K562 (cell line): ENCODE data around the gene PRR19. TPM values are rescaled to one million over a fixed set of nuclear protein-coding genes. Genes with fewer than 3 reads are reported as not detected.

Experiments used
- COPS2 ChIP-seq: fragments of 450-650 bp; conservative IDR thresholded peaks from 2 replicates; pipeline ENCODE4 v1.6.1; 2016; ENCODE audit warnings: mild to moderate bottlenecking, moderate library complexity
- FOXA1 ChIP-seq: fragments of 450-650 bp; IDR thresholded peaks from 2 replicates; pipeline ENCODE4 v1.6.1; 2016; ENCODE audit warnings: mild to moderate bottlenecking, borderline replicate concordance
- MXI1 ChIP-seq: IDR thresholded peaks from 2 replicates; pipeline ENCODE4 v1.6.1; 2011; ENCODE audit warnings: low read depth, mild to moderate bottlenecking, improper control_type of control experiment, low read length
- PTRF ChIP-seq: fragments of 450-650 bp; IDR thresholded peaks from 2 replicates; pipeline ENCODE4 v1.6.1; 2016; ENCODE audit warnings: mild to moderate bottlenecking, missing genetic modification characterization, missing compliant biosample characterization
- REST ChIP-seq, 2 experiments: fragments of 450-650 bp; formaldehyde crosslinking in 1 of 2; IDR thresholded peaks; 2 replicates each; pipeline versions ENCODE4 v1.4.0 to v1.6.1; 2014 to 2020; ENCODE audit warnings: mild to moderate bottlenecking in 2 of 2, borderline replicate concordance in 1 of 2, low read depth in 1 of 2
- ZEB2 ChIP-seq: fragments of 450-650 bp; IDR thresholded peaks from 2 replicates; pipeline ENCODE4 v1.6.1; 2016
- ZNF143 ChIP-seq: sonication (generic); formaldehyde crosslinking; IDR thresholded peaks from 2 replicates; pipeline ENCODE4 v1.9.0; 2022; ENCODE audit warnings: mild to moderate bottlenecking, missing genetic modification reagents
- ZNF449 ChIP-seq: fragments of 250-450 bp; sonication (Bioruptor Pico); IDR thresholded peaks from 2 replicates; pipeline ENCODE4 v1.8.0; 2022; ENCODE audit warnings: moderate library complexity, mild to moderate bottlenecking, inconsistent platforms
- ZNF589 ChIP-seq: fragments of 200-800 bp; sonication (Bioruptor generic); IDR thresholded peaks from 2 replicates; pipeline ENCODE4 v1.6.1; 2016; ENCODE audit warnings: low read depth, missing genetic modification characterization, missing compliant biosample characterization
- ZNF717 ChIP-seq: fragments of 250-450 bp; sonication (Bioruptor Pico); IDR thresholded peaks from 2 replicates; pipeline ENCODE4 v1.5.0; 2021
- polyA plus RNA-seq, 8 experiments: library from polyadenylated mRNA; depleted of rRNA in 4 of 8; stranded (reverse) in 5 of 8; unstranded in 3 of 8; fragments of >200 nt; fragmentation: Nextera tagmentation in 2 of 8; fragmentation: Illumina TruSeq in 1 of 8; extraction: Ambion mirVana in 2 of 8; extraction: Trizol in 1 of 8; gene quantifications; 2 replicates each; pipeline versions ENCODE4 v1.2.1 to v1.2.3, GENCODE V29; 2011 to 2014; ENCODE audit warnings: inconsistent platforms in 1 of 8, missing spikeins in 1 of 8
- total RNA-seq, 7 experiments: library from RNA; depleted of rRNA in 6 of 7; stranded (reverse); fragments of >200 nt in 6 of 7; fragmentation: Illumina TruSeq in 2 of 7; extraction: Trizol in 2 of 7; gene quantifications; 2 replicates each; pipeline versions ENCODE4 v1.2.1 to v1.2.3, GENCODE V29; 2011 to 2021; ENCODE audit warnings: low replicate concordance in 1 of 7
- TF ChIP-seq, protein P1 (sequence below), 2 experiments: fragments of 450-650 bp; conservative IDR thresholded peaks; 2 replicates each; pipeline ENCODE4 v1.6.1; 2017; ENCODE audit warnings: mild to moderate bottlenecking in 2 of 2, moderate library complexity in 2 of 2
- TF ChIP-seq, protein P2 (sequence below): sonication (generic); formaldehyde crosslinking; IDR thresholded peaks from 2 replicates; pipeline ENCODE4 v1.8.0; 2022; ENCODE audit warnings: mild to moderate bottlenecking, low read depth, missing genetic modification reagents
- TF ChIP-seq, protein P3 (sequence below): sonication (generic); formaldehyde crosslinking; IDR thresholded peaks from 2 replicates; pipeline ENCODE4 v1.8.0; 2023; ENCODE audit warnings: mild to moderate bottlenecking, missing genetic modification reagents

PRR19 gene
- total and polyA plus RNA-seq, 9 of the 15 experiments (the other 6 are each of a cell fraction or from before 2014, with no cell fraction given): 0.10 to 1.6 (median 0.54) TPM

DNA sequence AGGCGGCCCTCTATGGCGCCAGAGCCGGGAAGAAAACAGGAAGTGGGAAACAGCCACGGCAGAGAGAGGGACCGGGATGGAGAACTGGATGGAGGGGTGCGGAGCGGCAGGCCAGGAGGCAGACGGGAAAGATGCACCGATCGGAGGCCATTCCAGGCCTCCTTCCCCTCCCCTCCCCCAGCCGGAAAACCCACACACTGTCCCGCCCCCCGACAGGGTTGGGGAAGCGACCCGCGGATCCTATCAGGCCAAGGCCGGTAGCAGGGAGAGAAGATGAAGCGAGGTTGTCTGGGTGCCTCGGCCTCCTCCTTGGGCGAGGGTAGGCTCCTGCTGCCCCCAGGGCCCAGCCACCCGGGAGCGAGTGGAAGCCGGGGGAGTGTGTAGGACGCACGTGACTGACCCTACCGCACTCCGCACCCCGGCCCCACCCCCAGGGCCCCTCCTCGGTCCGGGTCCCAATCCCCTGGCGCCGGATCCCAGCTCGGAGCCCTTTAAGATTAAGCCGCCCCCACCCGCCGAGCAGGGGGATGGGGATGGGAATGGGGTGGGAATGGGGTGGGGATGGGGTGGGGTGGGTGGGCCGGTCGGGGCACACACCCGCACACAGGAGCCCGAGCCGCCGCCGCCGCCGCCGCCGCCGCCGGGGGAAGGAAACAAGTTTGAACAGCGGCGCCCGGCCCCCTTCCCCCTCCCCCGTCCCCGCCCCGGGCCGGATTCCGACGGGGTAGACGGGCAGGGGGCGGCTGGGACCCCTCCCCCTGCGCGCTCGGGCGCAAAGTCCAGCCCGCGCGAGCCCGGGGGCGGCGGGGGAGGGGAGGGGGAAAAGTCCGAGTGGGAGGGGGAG lies 48.5 kb upstream of the PRR19 start (continued):
- TF ChIP-seq, protein P1, sequence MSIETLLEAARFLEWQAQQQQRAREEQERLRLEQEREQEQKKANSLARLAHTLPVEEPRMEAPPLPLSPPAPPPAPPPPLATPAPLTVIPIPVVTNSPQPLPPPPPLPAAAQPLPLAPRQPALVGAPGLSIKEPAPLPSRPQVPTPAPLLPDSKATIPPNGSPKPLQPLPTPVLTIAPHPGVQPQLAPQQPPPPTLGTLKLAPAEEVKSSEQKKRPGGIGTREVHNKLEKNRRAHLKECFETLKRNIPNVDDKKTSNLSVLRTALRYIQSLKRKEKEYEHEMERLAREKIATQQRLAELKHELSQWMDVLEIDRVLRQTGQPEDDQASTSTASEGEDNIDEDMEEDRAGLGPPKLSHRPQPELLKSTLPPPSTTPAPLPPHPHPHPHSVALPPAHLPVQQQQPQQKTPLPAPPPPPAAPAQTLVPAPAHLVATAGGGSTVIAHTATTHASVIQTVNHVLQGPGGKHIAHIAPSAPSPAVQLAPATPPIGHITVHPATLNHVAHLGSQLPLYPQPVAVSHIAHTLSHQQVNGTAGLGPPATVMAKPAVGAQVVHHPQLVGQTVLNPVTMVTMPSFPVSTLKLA (conservative IDR thresholded peaks at IDR 0.05): peak; percentile 62 to 67; a peak in 3 of 4 replicates
- TF ChIP-seq PTRF (tag) (no peak), ZNF589 (no peak; the same call in 1 of the 2 replicates), COPS2 (no peak), REST (IDR thresholded peaks at IDR 0.05; ENCODE audit: borderline replicate concordance) (no peak), REST (CRISPR knock-in tag; IDR thresholded peaks at IDR 0.05; ENCODE audit: low read depth) (no peak), FOXA1 (no peak), ZNF143 (CRISPR knock-in tag) (no peak), ZNF717 (no peak), ZEB2 (no peak), MXI1 (peak; percentile 66; the same call in 1 of the 2 replicates), ZNF449 (no peak)
- TF ChIP-seq, protein P2, sequence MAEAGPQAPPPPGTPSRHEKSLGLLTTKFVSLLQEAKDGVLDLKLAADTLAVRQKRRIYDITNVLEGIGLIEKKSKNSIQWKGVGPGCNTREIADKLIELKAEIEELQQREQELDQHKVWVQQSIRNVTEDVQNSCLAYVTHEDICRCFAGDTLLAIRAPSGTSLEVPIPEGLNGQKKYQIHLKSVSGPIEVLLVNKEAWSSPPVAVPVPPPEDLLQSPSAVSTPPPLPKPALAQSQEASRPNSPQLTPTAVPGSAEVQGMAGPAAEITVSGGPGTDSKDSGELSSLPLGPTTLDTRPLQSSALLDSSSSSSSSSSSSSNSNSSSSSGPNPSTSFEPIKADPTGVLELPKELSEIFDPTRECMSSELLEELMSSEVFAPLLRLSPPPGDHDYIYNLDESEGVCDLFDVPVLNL (CRISPR knock-in tag): no peak
- TF ChIP-seq, protein P3, sequence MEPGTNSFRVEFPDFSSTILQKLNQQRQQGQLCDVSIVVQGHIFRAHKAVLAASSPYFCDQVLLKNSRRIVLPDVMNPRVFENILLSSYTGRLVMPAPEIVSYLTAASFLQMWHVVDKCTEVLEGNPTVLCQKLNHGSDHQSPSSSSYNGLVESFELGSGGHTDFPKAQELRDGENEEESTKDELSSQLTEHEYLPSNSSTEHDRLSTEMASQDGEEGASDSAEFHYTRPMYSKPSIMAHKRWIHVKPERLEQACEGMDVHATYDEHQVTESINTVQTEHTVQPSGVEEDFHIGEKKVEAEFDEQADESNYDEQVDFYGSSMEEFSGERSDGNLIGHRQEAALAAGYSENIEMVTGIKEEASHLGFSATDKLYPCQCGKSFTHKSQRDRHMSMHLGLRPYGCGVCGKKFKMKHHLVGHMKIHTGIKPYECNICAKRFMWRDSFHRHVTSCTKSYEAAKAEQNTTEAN (CRISPR knock-in tag): no peak
